ENCODE data around the gene CMIP.

DNA sequence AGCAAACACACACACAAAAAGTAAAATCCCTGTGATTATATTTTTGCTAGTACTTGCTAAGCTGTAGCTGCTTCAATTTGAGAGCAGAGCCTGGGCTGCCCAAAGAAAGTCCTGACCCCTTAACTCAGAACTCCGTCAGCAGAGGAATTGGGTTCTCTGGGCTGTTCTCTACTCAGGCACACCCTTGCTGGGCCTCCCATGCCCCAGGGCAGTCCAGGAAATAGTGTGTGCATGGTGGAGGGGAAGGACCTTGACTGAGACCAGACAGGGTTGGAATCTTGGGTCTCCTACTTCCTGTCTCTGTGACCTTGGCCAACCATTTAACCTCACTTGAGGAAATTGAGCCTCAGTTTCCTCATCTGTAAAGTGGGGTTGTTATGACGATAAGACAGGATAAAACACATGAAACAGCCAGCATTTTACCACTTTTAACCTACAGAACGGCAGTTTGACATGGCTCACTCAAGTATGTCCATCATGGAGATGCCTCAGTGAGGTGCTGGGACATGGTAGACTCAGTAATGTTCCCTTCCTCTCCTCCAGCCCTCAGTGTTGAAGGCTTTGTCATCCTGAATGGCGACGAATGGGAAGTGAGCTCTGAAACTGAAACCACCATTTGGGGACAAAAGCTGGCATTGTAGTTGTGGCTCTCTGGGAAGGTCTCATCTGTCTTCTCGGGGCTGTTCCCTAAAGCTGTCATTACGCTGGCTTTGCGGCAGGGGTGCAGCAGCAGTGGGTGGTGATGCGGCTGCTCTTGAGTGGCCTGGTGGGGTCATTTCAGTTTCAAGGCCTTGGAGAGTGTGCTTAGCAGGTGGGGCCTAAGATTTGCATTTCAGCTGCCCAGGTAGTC, 74.9 kb downstream of the CMIP start:
- no peak for TF ChIP-seq POLR2A (IDR thresholded peaks at IDR 0.05)
- TF ChIP-seq, protein P1, sequence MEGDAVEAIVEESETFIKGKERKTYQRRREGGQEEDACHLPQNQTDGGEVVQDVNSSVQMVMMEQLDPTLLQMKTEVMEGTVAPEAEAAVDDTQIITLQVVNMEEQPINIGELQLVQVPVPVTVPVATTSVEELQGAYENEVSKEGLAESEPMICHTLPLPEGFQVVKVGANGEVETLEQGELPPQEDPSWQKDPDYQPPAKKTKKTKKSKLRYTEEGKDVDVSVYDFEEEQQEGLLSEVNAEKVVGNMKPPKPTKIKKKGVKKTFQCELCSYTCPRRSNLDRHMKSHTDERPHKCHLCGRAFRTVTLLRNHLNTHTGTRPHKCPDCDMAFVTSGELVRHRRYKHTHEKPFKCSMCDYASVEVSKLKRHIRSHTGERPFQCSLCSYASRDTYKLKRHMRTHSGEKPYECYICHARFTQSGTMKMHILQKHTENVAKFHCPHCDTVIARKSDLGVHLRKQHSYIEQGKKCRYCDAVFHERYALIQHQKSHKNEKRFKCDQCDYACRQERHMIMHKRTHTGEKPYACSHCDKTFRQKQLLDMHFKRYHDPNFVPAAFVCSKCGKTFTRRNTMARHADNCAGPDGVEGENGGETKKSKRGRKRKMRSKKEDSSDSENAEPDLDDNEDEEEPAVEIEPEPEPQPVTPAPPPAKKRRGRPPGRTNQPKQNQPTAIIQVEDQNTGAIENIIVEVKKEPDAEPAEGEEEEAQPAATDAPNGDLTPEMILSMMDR (IDR thresholded peaks at IDR 0.05), result no peak

All from thyroid gland (tissue), 4 donors.